Measurements from ENCODE around the gene INHBB.

DNA sequence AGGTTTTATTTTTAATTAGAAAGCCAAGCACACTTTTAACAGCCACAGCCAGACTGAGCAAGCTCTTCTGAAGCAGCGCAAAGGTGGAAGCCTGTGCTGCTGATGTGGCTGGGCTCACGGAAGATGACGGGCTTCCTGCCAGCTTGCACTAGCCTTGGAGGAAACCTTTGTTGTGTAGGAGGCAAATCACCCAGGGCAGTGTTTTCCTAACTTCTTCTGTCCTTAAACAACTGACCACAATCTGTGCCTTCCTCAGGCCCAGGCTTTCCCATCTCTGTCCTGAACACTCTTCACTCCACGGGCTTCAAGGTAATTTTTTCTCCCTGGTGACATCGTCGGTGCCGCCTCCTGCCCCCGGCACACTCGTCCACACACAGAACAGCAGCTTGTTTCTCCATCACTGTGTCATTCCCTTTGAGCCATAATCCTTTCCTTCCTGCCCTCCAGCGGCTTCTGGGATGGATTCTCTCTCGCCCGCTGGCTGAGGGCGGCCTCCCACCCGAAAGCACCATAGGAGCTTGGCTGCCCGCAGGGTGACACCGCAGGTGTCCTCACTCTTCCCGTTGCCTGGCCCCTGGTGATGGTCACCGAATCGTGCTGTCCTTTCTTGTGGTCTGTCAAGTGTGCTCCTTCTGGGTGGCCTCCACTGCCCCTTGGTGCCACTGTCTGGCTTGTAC lies 31.1 kb upstream of the INHBB start:
- no peak for TF ChIP-seq POLR2A (IDR thresholded peaks at IDR 0.05)
- TF ChIP-seq, protein P1, sequence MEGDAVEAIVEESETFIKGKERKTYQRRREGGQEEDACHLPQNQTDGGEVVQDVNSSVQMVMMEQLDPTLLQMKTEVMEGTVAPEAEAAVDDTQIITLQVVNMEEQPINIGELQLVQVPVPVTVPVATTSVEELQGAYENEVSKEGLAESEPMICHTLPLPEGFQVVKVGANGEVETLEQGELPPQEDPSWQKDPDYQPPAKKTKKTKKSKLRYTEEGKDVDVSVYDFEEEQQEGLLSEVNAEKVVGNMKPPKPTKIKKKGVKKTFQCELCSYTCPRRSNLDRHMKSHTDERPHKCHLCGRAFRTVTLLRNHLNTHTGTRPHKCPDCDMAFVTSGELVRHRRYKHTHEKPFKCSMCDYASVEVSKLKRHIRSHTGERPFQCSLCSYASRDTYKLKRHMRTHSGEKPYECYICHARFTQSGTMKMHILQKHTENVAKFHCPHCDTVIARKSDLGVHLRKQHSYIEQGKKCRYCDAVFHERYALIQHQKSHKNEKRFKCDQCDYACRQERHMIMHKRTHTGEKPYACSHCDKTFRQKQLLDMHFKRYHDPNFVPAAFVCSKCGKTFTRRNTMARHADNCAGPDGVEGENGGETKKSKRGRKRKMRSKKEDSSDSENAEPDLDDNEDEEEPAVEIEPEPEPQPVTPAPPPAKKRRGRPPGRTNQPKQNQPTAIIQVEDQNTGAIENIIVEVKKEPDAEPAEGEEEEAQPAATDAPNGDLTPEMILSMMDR (IDR thresholded peaks at IDR 0.05 in 4 of 5, conservative IDR thresholded peaks at IDR 0.05 in 1 of 5), result no peak

Measured in gastrocnemius medialis (tissue), 4 donors.